ENCODE data around the gene ATXN7L1.

DNA sequence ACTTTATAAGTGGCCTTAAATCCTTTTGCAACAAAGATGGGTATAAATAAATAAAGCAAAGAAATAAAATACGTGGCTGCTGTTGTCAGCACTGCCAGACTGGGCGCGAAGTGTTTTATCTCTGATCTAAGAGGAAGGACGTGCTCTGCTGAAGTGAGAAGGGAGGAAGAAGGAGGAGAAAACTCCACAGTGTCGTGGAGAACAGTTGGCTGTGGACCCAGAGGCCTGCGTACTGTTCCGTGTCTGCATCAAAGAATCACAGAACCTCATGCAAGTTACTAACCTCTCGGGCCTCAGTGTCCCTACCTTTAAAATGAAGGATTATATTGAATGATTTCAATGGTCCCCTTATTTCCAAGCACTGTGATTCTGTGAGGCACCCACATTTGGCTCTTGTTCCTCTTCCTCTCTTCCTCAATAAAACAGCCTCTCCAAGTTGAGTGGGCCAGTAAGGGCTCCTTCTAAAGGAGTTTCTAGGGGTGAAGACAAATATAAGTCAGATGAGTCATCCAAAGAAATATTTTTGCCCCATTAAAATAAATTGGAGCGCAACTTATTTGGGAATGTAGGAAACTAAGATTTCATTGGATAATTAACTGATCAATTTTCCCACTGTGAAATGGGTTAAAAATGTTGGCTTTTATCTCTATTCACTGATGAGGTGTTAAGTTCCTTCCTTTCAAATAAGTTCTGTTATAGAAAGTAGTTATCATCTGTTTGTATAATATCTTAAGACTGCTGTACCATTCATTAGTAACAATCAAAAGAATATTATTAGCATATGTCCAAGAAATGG lies 168.2 kb downstream of the ATXN7L1 start:
- TF ChIP-seq POLR2A (IDR thresholded peaks at IDR 0.05; ENCODE audit: low read depth, low read length) (no peak), POLR2AphosphoS5 (IDR thresholded peaks at IDR 0.05; ENCODE audit: low read depth, low read length) (no peak)
